ENCODE measurements around the gene ORC2.

GRCh38 chr2:200976710-200977109, 13.2 kb upstream of the ORC2 start:
- TF ChIP-seq CTCF (IDR thresholded peaks at IDR 0.05) (no peak), POLR2A (IDR thresholded peaks at IDR 0.05) (no peak), POLR2AphosphoS5 (IDR thresholded peaks at IDR 0.05) (no peak)
